HepG2 (cell line): ENCODE data around the gene MRPL14. TPM values are rescaled to one million over a fixed set of nuclear protein-coding genes. Genes with fewer than 3 reads are reported as not detected.
A peak's percentile ranks its signal among the peaks of the same experiment; 100 is the strongest.

Experiments
- FLYWCH1 ChIP-seq: sonication (generic); formaldehyde crosslinking; IDR thresholded peaks from 2 replicates; pipeline ENCODE4 v1.8.1; 2023; ENCODE audit warnings: mild to moderate bottlenecking, missing genetic modification reagents
- HHEX ChIP-seq: IDR thresholded peaks from 2 replicates; pipeline ENCODE4 v1.6.1; 2016; ENCODE audit warnings: control low read depth
- HNF4G ChIP-seq, 2 experiments: sonication (generic) in 1 of 2; formaldehyde crosslinking in 1 of 2; IDR thresholded peaks; 2 replicates each; pipeline versions ENCODE4 v1.4.0 to v1.6.1; 2011 to 2020; ENCODE audit warnings: borderline replicate concordance in 2 of 2, low read depth in 2 of 2, mild to moderate bottlenecking in 2 of 2, low read length in 1 of 2, missing genetic modification reagents in 1 of 2, moderate library complexity in 1 of 2
- ISX ChIP-seq: sonication (generic); formaldehyde crosslinking; conservative IDR thresholded peaks from 2 replicates; pipeline ENCODE4 v1.5.0; 2020; ENCODE audit warnings: missing genetic modification reagents
- LCORL ChIP-seq, 2 experiments: fragments of 450-650 bp in 1 of 2; sonication (generic) in 1 of 2; formaldehyde crosslinking in 1 of 2; IDR thresholded peaks; 2 replicates each; pipeline versions ENCODE4 v1.5.0 to v1.6.1; 2017 to 2020; ENCODE audit warnings: antibody characterized with exemption in 1 of 2, missing genetic modification reagents in 1 of 2
- MEIS1 ChIP-seq: sonication (generic); formaldehyde crosslinking; IDR thresholded peaks from 2 replicates; pipeline ENCODE4 v1.9.0; 2021; ENCODE audit warnings: mild to moderate bottlenecking, missing genetic modification reagents, moderate library complexity, borderline replicate concordance
- NFE2L2 ChIP-seq: fragments of 150-350 bp; IDR thresholded peaks from 2 replicates; pipeline ENCODE4 v1.6.1; 2014; ENCODE audit warnings: low read length
- NR3C1 ChIP-seq: sonication (generic); formaldehyde crosslinking; IDR thresholded peaks from 2 replicates; pipeline ENCODE4 v1.4.0; 2020; ENCODE audit warnings: missing genetic modification reagents
- RBAK ChIP-seq: sonication (generic); formaldehyde crosslinking; IDR thresholded peaks from 2 replicates; pipeline ENCODE4 v1.5.1; 2020; ENCODE audit warnings: mild to moderate bottlenecking, missing genetic modification reagents
- SRF ChIP-seq: IDR thresholded peaks from 2 replicates; pipeline ENCODE4 v1.6.1; 2011; ENCODE audit warnings: mild to moderate bottlenecking, low read depth, low read length, moderate library complexity
- STAG1 ChIP-seq: sonication (generic); formaldehyde crosslinking; IDR thresholded peaks from 2 replicates; pipeline ENCODE4 v1.4.0; 2020; ENCODE audit warnings: missing genetic modification reagents
- TARDBP ChIP-seq: sonication (generic); formaldehyde crosslinking; IDR thresholded peaks from 2 replicates; pipeline ENCODE4 v1.8.0; 2022; ENCODE audit warnings: mild to moderate bottlenecking, missing genetic modification reagents
- TP53 ChIP-seq: sonication (generic); formaldehyde crosslinking; conservative IDR thresholded peaks from 2 replicates; pipeline ENCODE4 v1.4.0; 2020; ENCODE audit warnings: missing genetic modification reagents
- ZNF230 ChIP-seq: sonication (generic); formaldehyde crosslinking; IDR thresholded peaks from 2 replicates; pipeline ENCODE4 v1.4.0; 2020; ENCODE audit warnings: mild to moderate bottlenecking, missing genetic modification reagents
- ZNF234 ChIP-seq: sonication (generic); formaldehyde crosslinking; conservative IDR thresholded peaks from 2 replicates; pipeline ENCODE4 v1.5.1; 2020; ENCODE audit warnings: mild to moderate bottlenecking, missing genetic modification reagents
- ZNF598 ChIP-seq: sonication (generic); formaldehyde crosslinking; IDR thresholded peaks from 2 replicates; pipeline ENCODE4 v1.5.1; 2020; ENCODE audit warnings: mild to moderate bottlenecking, missing genetic modification reagents, borderline replicate concordance
- ZNF644 ChIP-seq: IDR thresholded peaks from 2 replicates; pipeline ENCODE4 v1.6.1; 2016; ENCODE audit warnings: low read depth
- ZNF678 ChIP-seq: sonication (generic); formaldehyde crosslinking; IDR thresholded peaks from 2 replicates; pipeline ENCODE4 v1.4.0; 2020; ENCODE audit warnings: mild to moderate bottlenecking, missing genetic modification reagents
- polyA plus RNA-seq, 8 experiments: library from polyadenylated mRNA; depleted of rRNA in 3 of 8; stranded (reverse) in 7 of 8; unstranded in 1 of 8; fragments of >200 nt; fragmentation: Illumina TruSeq in 4 of 8; extraction: Trizol in 4 of 8; gene quantifications; 2 replicates each; pipeline versions ENCODE4 v1.2.1 to v1.2.3, GENCODE V29; 2011 to 2016; ENCODE audit warnings: low read depth in 4 of 8, missing spikeins in 1 of 8, mixed read lengths in 1 of 8; ENCODE audit not compliant: insufficient read depth in 1 of 8
- total RNA-seq, 5 experiments: library from RNA; depleted of rRNA; stranded (reverse); fragments of >200 nt; fragmentation: Illumina TruSeq; extraction: Trizol; gene quantifications; 2 replicates each; pipeline ENCODE4 v1.2.3, GENCODE V29; 2016; ENCODE audit warnings: low read depth in 1 of 5
- TF ChIP-seq, protein P1 (sequence below): sonication (generic); formaldehyde crosslinking; IDR thresholded peaks from 2 replicates; pipeline ENCODE4 v1.5.1; 2020; ENCODE audit warnings: missing genetic modification reagents, mild to moderate bottlenecking, borderline replicate concordance
- TF ChIP-seq, protein P2 (sequence below): sonication (generic); formaldehyde crosslinking; IDR thresholded peaks from 2 replicates; pipeline ENCODE4 v1.8.1; 2023; ENCODE audit warnings: mild to moderate bottlenecking, missing genetic modification reagents
- TF ChIP-seq, protein P3 (sequence below): sonication (generic); formaldehyde crosslinking; IDR thresholded peaks from 2 replicates; pipeline ENCODE4 v1.4.0; 2020; ENCODE audit warnings: low read depth, mild to moderate bottlenecking, missing genetic modification reagents
- TF ChIP-seq, protein P4 (sequence below): IDR thresholded peaks from 2 replicates; pipeline ENCODE4 v1.6.1; 2016; ENCODE audit warnings: mild to moderate bottlenecking, missing biosample characterization, missing genetic modification reagents
- TF ChIP-seq, protein P5 (sequence below): sonication (generic); formaldehyde crosslinking; IDR thresholded peaks from 2 replicates; pipeline ENCODE4 v1.8.1; 2023; ENCODE audit warnings: missing genetic modification reagents, mild to moderate bottlenecking, borderline replicate concordance
- TF ChIP-seq, protein P6 (sequence below): sonication (generic); formaldehyde crosslinking; IDR thresholded peaks from 2 replicates; pipeline ENCODE4 v1.4.0; 2020; ENCODE audit warnings: missing genetic modification reagents

The MRPL14 gene
- total and polyA plus RNA-seq, 2 of the 13 experiments (the other 11 are each of a cell fraction or from before 2014, with no cell fraction given): 157 to 178 TPM

DNA sequence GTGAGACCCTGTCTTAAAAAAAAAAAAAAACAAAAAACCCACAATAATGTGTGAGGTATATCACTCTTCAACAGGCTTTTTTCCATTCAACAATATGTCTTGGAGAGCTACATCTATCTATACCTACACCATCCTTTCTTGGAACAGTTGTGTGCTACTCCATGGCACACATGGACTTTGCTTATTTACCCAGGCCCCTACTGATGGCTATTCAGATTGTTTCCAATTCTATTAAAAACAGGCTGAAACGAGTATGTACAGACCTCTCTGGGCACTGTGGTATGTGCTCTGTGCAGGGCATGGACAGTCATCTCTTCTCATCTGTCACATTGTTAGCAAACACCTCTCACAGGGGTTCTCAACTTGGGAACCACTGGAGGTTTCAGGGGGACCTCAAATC, 28.1 kb downstream of the MRPL14 start (continued):
- TF ChIP-seq ZNF678 (CRISPR knock-in tag): no peak
- TF ChIP-seq ZNF234 (CRISPR knock-in tag): no peak
- no peak for TF ChIP-seq ISX (CRISPR knock-in tag)
- TF ChIP-seq HNF4G (IDR thresholded peaks at IDR 0.05; ENCODE audit: borderline replicate concordance, low read depth, low read length): peak; percentile 70; the same call in 1 of the 2 replicates
- no peak for TF ChIP-seq HNF4G (CRISPR knock-in tag; IDR thresholded peaks at IDR 0.05; ENCODE audit: borderline replicate concordance, low read depth)
- TF ChIP-seq NFE2L2: no peak
- TF ChIP-seq STAG1: peak; percentile 11; the same call in 1 of the 2 replicates
- TF ChIP-seq, protein P1, sequence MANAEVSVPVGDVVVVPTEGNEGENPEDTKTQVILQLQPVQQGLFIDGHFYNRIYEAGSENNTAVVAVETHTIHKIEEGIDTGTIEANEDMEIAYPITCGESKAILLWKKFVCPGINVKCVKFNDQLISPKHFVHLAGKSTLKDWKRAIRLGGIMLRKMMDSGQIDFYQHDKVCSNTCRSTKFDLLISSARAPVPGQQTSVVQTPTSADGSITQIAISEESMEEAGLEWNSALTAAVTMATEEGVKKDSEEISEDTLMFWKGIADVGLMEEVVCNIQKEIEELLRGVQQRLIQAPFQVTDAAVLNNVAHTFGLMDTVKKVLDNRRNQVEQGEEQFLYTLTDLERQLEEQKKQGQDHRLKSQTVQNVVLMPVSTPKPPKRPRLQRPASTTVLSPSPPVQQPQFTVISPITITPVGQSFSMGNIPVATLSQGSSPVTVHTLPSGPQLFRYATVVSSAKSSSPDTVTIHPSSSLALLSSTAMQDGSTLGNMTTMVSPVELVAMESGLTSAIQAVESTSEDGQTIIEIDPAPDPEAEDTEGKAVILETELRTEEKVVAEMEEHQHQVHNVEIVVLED (CRISPR knock-in tag): no peak; the same call in 1 of the 2 replicates
- TF ChIP-seq ZNF598 (CRISPR knock-in tag): no peak
- TF ChIP-seq SRF: no peak
- TF ChIP-seq, protein P2, sequence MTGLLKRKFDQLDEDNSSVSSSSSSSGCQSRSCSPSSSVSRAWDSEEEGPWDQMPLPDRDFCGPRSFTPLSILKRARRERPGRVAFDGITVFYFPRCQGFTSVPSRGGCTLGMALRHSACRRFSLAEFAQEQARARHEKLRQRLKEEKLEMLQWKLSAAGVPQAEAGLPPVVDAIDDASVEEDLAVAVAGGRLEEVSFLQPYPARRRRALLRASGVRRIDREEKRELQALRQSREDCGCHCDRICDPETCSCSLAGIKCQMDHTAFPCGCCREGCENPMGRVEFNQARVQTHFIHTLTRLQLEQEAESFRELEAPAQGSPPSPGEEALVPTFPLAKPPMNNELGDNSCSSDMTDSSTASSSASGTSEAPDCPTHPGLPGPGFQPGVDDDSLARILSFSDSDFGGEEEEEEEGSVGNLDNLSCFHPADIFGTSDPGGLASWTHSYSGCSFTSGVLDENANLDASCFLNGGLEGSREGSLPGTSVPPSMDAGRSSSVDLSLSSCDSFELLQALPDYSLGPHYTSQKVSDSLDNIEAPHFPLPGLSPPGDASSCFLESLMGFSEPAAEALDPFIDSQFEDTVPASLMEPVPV (CRISPR knock-in tag): no peak
- TF ChIP-seq TP53 (CRISPR knock-in tag): no peak
- TF ChIP-seq TARDBP: no peak
- TF ChIP-seq, protein P3, sequence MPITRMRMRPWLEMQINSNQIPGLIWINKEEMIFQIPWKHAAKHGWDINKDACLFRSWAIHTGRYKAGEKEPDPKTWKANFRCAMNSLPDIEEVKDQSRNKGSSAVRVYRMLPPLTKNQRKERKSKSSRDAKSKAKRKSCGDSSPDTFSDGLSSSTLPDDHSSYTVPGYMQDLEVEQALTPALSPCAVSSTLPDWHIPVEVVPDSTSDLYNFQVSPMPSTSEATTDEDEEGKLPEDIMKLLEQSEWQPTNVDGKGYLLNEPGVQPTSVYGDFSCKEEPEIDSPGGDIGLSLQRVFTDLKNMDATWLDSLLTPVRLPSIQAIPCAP (CRISPR knock-in tag): no peak
- TF ChIP-seq RBAK (CRISPR knock-in tag): no peak
- TF ChIP-seq ZNF644 (CRISPR knock-in tag): 0 out of 2 replicates have a peak, but pooled peaks have one; percentile 23
- TF ChIP-seq ZNF230 (CRISPR knock-in tag): no peak
- no peak for TF ChIP-seq FLYWCH1
- no peak for TF ChIP-seq HHEX (CRISPR knock-in tag)
- TF ChIP-seq NR3C1 (CRISPR knock-in tag): no peak
- no peak for TF ChIP-seq MEIS1 (CRISPR knock-in tag)
- TF ChIP-seq, protein P4, sequence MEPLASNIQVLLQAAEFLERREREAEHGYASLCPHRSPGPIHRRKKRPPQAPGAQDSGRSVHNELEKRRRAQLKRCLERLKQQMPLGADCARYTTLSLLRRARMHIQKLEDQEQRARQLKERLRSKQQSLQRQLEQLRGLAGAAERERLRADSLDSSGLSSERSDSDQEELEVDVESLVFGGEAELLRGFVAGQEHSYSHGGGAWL (CRISPR knock-in tag): no peak
- 0 out of 2 replicates have a peak, but pooled peaks have one; percentile 25 for TF ChIP-seq LCORL (IDR thresholded peaks at IDR 0.05)
- 0 out of 2 replicates have a peak, but pooled peaks have one; percentile 28 for TF ChIP-seq LCORL (CRISPR knock-in tag; IDR thresholded peaks at IDR 0.05)
- TF ChIP-seq, protein P5, sequence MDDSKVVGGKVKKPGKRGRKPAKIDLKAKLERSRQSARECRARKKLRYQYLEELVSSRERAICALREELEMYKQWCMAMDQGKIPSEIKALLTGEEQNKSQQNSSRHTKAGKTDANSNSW: no peak
- TF ChIP-seq, protein P6, sequence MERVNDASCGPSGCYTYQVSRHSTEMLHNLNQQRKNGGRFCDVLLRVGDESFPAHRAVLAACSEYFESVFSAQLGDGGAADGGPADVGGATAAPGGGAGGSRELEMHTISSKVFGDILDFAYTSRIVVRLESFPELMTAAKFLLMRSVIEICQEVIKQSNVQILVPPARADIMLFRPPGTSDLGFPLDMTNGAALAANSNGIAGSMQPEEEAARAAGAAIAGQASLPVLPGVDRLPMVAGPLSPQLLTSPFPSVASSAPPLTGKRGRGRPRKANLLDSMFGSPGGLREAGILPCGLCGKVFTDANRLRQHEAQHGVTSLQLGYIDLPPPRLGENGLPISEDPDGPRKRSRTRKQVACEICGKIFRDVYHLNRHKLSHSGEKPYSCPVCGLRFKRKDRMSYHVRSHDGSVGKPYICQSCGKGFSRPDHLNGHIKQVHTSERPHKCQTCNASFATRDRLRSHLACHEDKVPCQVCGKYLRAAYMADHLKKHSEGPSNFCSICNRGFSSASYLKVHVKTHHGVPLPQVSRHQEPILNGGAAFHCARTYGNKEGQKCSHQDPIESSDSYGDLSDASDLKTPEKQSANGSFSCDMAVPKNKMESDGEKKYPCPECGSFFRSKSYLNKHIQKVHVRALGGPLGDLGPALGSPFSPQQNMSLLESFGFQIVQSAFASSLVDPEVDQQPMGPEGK (CRISPR knock-in tag): 0 out of 2 replicates have a peak, but pooled peaks have one; percentile 19
